GM12865 (cell line): Measurements from ENCODE around the gene ALKBH6.
"Not testable (repeated sequence)": the region's sequence is repeated elsewhere in the genome, so short reads cannot be mapped to it uniquely, and the experiment has no call there.

Source experiments
- DNase-seq: peaks from one replicate; pipeline ENCODE4 v3.0.0; 2010; ENCODE audit warnings: low read depth
- H3K4me3 ChIP-seq: 2 replicates; pipeline ENCODE4 v1.5.1; 2011; ENCODE audit warnings: mild to moderate bottlenecking, low read depth, low read length, control low read depth
- TF ChIP-seq, protein P1 (sequence below): IDR thresholded peaks from 2 replicates; pipeline ENCODE4 v1.5.1; 2011; ENCODE audit warnings: low read length, control low read depth, low read depth, inconsistent platforms; ENCODE audit not compliant: insufficient read depth; ENCODE audit errors: missing control alignments

The ALKBH6 gene

DNA sequence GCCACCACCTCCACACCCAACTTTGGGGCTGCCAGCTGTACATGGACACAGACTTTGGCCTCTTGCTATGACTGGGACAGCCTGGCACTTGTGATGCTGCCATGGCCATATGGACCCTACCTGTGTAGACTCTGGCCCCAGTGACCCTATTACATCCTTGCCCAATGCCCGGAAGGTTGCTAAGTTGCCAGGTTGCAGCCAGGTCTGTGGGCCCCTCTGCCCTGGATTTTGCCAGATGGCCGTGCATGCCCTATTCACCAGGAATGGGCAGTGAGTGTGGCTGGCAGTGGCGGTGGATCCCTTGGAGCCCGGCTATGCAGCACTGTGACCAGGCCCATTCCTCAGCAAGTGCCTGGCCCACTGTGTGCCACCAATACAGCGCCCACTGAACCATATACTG lies 27.9 kb downstream of the ALKBH6 start:
- TF ChIP-seq, protein P1, sequence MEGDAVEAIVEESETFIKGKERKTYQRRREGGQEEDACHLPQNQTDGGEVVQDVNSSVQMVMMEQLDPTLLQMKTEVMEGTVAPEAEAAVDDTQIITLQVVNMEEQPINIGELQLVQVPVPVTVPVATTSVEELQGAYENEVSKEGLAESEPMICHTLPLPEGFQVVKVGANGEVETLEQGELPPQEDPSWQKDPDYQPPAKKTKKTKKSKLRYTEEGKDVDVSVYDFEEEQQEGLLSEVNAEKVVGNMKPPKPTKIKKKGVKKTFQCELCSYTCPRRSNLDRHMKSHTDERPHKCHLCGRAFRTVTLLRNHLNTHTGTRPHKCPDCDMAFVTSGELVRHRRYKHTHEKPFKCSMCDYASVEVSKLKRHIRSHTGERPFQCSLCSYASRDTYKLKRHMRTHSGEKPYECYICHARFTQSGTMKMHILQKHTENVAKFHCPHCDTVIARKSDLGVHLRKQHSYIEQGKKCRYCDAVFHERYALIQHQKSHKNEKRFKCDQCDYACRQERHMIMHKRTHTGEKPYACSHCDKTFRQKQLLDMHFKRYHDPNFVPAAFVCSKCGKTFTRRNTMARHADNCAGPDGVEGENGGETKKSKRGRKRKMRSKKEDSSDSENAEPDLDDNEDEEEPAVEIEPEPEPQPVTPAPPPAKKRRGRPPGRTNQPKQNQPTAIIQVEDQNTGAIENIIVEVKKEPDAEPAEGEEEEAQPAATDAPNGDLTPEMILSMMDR: no peak
- no peak for DNase-seq
- H3K4me3 ChIP-seq: no peak overlapping the region

DNA sequence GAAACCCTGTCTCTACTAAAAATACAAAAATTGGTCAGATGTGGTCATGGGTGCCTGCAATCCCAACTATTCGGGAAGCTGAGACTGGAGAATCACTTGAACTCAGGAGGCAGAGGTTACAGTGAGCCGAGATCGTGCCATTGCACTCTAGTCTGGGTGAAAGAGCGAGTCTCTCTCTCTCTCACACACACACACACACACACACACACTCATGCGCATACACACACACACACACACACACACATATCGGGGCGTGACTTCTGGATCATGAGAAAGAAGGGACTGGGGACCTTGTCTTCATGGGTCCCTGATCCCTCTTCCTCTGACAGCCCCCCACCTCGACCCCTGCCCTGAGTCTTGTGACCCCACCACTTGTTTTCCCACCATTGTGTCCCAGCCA lies 30.8 kb downstream of the ALKBH6 start:
- H3K4me3 ChIP-seq: no peak overlapping the region
- DNase-seq: no peak
- TF ChIP-seq, protein P1: no peak

DNA sequence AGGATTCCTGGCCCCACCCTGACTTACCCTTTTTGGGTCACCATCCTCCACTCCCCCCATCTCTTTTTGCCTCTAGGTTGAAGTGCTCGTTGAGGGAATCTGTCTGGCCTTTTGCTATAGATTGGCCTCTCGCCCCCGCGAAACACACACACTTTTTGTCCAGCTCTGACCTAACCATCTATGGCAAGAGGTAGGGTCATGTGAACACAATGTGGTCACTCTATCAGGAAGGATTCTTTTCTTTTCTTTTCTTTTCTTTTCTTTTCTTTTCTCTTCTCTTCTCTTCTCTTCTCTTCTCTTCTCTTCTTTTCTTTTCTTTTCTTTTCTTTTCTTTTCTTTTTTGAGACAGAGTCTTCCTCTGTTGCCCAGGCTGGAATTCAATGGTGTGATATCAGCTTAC lies 33.0 kb downstream of the ALKBH6 start:
- DNase-seq, H3K4me3 ChIP-seq: not testable (repeated sequence)

DNA sequence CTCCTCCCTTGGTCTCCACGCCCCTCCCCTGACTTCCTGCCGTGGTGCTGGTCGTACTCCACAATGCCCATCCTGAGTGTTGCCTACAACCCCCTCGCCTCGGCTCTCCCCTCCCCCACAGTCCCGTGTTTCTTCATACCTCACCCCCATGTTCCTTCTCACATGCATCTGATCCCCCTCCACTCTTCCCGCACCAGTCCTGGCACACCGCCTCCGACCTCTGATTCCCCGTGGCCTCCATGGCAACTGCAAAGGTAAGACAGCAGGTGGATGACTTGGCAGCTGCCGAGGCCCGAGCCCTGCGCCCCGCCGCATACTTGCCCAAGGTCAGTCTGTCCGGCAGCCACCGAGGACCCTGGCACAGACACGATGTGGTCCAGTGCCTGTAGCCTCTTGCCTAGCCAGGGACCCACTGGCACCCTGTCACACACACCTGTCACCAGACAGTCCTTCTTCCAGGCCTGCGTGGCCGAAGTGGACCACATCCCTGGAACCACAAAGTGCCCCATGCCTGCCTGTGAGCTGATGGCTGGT lies 35.1 kb downstream of the ALKBH6 start:
- DNase-seq: no peak
- TF ChIP-seq, protein P1: no peak
- H3K4me3 ChIP-seq: no peak overlapping the region

DNA sequence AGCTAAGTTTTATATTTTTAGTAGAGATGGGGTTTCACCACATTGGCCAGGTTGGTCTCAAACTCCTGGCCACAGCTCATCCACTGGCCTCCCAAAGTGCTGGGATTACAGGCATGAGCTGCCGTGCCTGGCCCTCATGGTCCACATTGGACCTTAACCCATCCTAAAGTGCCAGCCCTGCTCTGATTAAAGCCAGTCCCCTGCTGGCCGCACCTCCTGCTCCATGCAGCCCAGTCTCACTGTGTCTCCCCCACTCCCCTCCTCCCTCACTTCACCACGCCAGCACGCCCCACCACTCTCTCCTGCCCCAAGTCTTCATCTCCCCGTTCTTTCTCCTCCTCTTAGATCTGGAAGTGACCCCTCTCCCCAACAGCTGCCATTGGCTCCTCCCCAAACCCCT lies 35.7 kb downstream of the ALKBH6 start:
- TF ChIP-seq, protein P1: no peak
- DNase-seq: no peak

DNA sequence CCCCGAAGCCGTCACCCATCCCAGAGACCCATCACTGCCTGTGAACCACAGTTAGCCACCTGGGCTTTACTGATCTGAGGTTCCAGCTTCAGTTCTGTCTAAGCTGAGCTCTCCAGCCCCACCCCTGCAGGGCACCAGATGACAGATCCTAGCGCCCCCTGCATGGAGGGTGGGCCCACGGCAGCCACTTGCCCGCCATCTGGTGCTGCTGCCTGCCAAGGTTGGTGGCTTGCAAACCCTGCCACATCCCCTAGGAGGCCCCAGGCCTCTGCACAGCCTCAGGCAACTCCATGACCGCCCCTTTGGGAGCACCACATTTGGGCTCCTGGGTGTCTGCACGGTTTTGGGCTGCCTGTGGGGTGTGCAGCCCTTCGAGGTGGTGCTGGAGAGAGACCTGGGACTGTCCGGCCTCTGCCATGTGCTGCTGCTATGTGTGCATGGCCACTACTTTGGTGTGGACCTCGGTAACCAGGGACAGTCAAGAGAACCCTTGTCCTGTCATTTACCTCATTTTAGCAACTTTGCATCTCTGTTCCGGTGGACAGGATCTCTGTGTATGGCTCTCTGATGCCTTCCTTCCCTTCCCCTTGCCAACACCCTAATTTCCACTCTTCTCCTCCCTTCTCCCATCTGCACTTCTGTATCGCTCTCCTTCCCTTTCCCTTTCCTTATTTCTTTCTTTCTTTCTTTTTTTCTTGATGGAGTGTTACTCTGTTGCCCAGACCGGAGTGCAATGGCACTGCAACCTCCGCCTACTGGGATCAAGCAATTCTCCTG lies 36.4 kb downstream of the ALKBH6 start:
- H3K4me3 ChIP-seq: no peak overlapping the region
- TF ChIP-seq, protein P1: peak; percentile 28
- DNase-seq: peak; percentile 59

More for the DNA sequence above, 35.7 kb downstream of the ALKBH6 start:
- H3K4me3 ChIP-seq: no peak overlapping the region

DNA sequence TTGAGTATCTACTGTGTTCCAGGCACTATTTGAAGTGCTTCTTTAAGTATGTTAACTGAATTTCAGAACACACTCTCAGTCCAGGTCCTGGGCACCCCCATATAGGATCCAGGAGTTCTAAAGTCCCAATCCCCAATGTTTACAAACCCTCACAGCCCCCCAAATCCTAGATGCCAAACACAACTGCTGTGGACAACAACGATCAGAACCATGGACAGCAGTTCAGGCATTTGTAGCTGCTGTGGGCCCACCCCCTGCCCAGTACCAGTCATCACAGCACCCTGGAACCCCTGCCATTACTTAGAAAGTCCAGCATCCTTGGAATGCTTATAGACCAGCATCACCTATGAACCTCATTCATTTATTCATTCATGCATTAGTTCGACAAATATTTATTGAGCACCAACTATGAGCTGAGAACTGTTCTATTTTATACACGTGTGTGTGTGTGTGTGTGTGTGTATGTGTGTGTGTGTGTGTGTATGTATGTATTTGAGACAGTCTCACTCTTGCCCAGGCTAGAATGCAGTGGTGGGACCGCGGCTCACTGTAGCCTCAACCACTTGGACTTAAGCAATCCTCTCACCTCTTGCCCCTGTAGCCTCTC lies 38.3 kb downstream of the ALKBH6 start:
- TF ChIP-seq, protein P1: no peak
- no peak for DNase-seq
- H3K4me3 ChIP-seq: no peak overlapping the region
